Measurements from ENCODE around the gene TRMT1. TPM values are rescaled to one million over a fixed set of nuclear protein-coding genes. Genes with fewer than 3 reads are reported as not detected.
"Not testable (repeated sequence)": the region's sequence is repeated elsewhere in the genome, so short reads cannot be mapped to it uniquely, and the experiment has no call there.

Gene TRMT1
- total and polyA plus RNA-seq, 9 donors: 20.0 to 31.5 (median 26.1) TPM

- peak; percentile 98 for DNase-seq
- Histone ChIP-seq H3K27me3 (ENCODE audit: control insufficient read depth, insufficient read depth, low read length) (peaks cover 2% of the 10 kb centered on the region), H3K4me3 (ENCODE audit: low read length) (peak within 1 kb of the TSS; percentile 91), H3K9me3 (replicated peaks; ENCODE audit: control insufficient read depth, low read depth, low read length) (no peaks in the 10 kb centered on the region), H3K4me1 (ENCODE audit: control insufficient read depth, insufficient read depth, low read length) (peaks cover 33% of the 10 kb centered on the region), H3K36me3 (ENCODE audit: control insufficient read depth, insufficient read depth, low read length) (peaks cover 5% of the 10 kb centered on the region), H3K27ac (ENCODE audit: low read length) (peak within 1 kb of the TSS; percentile 97)
- under 1% methylated on average over 38 of the region's 51 CpGs for WGBS (ENCODE audit: insufficient coverage)
Observed at GRCh38 chr19:13150187-13150930, 33.8 kb upstream of the TRMT1 start, which contains the start of the genes IER2 and STX10. Gene IER2 (plus strand): TSS chr19:13150411. CDS start chr19:13153187, 2,776 bp downstream. Gene STX10 (minus strand): TSS chr19:13150375. CDS start chr19:13150173, 202 bp downstream.

GRCh38 chr19:13149628-13150186 is 33.2 kb upstream of the TRMT1 start:
- peak overlapping the region; percentile 97 for H3K27ac ChIP-seq (ENCODE audit: low read length)
- H3K36me3 ChIP-seq (ENCODE audit: control insufficient read depth, insufficient read depth, low read length): peaks cover 9% of the 10 kb centered on the region
- WGBS (ENCODE audit: insufficient coverage): under 1% methylated on average over 46 of the region's 46 CpGs
- H3K27me3 ChIP-seq (ENCODE audit: control insufficient read depth, insufficient read depth, low read length): peaks cover 2% of the 10 kb centered on the region
- peak; percentile 60 for DNase-seq
- peaks cover 26% of the 10 kb centered on the region for H3K4me1 ChIP-seq (ENCODE audit: control insufficient read depth, insufficient read depth, low read length)
- no peaks in the 10 kb centered on the region for H3K9me3 ChIP-seq (replicated peaks; ENCODE audit: control insufficient read depth, low read depth, low read length)
- peak overlapping the region; percentile 91 for H3K4me3 ChIP-seq (ENCODE audit: low read length)

- Histone ChIP-seq H3K27ac (ENCODE audit: low read length) (peak overlapping the region; percentile 29), H3K36me3 (ENCODE audit: control insufficient read depth, insufficient read depth, low read length) (peaks cover 12% of the 10 kb centered on the region), H3K4me3 (ENCODE audit: low read length) (peak overlapping the region; percentile 91), H3K4me1 (ENCODE audit: control insufficient read depth, insufficient read depth, low read length) (peaks cover 21% of the 10 kb centered on the region)
- not testable (repeated sequence) for H3K27me3 ChIP-seq (ENCODE audit: control insufficient read depth, insufficient read depth, low read length); H3K9me3 ChIP-seq (replicated peaks; ENCODE audit: control insufficient read depth, low read depth, low read length); DNase-seq
- 5% methylated on average over 8 of the region's 17 CpGs for WGBS (ENCODE audit: insufficient coverage)
Observed at GRCh38 chr19:13149173-13149627, 32.7 kb upstream of the TRMT1 start.

DNA sequence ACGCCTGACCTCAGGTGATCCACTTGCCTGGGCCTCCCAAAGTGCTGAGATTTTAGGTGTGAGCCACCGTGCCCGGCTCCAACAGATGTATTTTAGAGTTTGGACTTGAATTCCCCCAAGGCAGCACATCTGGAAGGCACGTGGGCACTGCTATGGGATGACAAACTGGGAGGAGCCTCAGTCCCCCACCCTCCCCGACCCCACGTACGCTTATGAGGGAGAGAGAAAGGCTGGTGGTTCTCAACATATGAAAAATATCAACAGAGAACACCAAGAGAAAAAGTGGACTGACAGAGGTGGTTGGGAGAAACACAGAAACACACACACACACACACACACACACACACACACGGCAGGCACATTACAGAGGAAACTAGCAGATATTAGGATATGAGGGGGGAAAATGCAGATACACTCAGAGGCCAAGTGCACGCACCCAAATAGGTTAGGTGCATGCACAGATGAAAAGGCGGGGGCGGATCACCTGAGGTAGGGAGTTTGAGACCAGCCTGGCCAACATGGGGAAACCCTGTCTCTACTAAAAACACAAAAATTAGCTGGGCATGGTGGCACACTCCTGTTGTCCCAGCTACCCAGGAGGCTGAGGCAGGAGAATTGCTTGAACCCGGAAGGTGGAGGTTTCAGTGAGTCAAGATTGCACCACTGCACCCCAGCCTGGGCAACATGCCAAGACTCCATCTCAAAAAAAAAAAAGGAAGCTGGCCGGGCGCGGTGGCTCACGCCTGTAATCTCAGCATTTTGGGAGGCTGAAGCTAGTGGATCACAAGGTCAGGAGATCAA is 30.4 kb upstream of the TRMT1 start:
- WGBS (ENCODE audit: insufficient coverage): 89% methylated on average over 5 of the region's 16 CpGs
- H3K4me3 ChIP-seq (ENCODE audit: low read length): no peak overlapping the region
- no peaks in the 10 kb centered on the region for H3K27me3 ChIP-seq (ENCODE audit: control insufficient read depth, insufficient read depth, low read length)
- peaks cover 20% of the 10 kb centered on the region for H3K36me3 ChIP-seq (ENCODE audit: control insufficient read depth, insufficient read depth, low read length)
- DNase-seq: no peak
- peaks cover 10% of the 10 kb centered on the region for H3K4me1 ChIP-seq (ENCODE audit: control insufficient read depth, insufficient read depth, low read length)
- no peak overlapping the region for H3K27ac ChIP-seq (ENCODE audit: low read length)
- H3K9me3 ChIP-seq (replicated peaks; ENCODE audit: control insufficient read depth, low read depth, low read length): no peaks in the 10 kb centered on the region

DNA sequence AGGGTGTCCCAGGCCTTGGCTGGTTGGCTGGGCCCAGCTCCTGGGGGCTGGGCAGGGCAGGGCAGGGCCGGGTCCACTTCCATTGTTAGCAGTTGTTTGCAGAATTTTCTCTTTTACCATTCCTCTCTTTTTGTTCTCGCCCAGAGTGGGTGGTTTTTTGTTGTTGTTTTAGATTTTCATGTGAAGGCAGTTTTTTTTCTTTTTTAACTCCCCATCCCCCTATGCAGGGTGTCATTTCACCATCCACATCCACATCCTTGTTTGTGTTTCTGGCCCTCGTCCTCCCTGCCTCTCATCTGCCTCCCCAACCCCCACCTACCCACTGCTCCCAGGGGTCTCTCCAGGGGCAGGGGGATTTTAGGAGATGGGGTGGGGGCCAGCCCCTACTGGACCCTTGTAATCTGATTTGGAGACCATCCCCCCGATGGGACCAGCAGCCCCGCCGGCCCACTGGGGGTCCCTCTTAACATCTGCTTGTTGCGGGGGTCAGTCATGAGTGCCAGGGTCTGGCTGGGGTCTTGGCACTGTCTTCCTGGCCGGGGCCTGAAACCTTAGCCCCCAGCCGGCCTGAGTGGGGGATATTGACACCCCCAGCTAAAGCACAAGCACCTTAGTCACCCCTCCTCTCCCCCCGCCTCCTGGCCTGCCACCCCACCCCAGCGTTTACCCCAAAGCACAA is 23.2 kb upstream of the TRMT1 start:
- DNase-seq: no peak
- H3K4me1 ChIP-seq (ENCODE audit: control insufficient read depth, insufficient read depth, low read length): no peaks in the 10 kb centered on the region
- H3K27me3 ChIP-seq (ENCODE audit: control insufficient read depth, insufficient read depth, low read length): no peaks in the 10 kb centered on the region
- WGBS (ENCODE audit: insufficient coverage): 87% methylated on average over 6 of the region's 11 CpGs
- no peaks in the 10 kb centered on the region for H3K9me3 ChIP-seq (replicated peaks; ENCODE audit: control insufficient read depth, low read depth, low read length)
- peaks cover 60% of the 10 kb centered on the region for H3K36me3 ChIP-seq (ENCODE audit: control insufficient read depth, insufficient read depth, low read length)
- H3K4me3 ChIP-seq (ENCODE audit: low read length): no peak overlapping the region
- no peak overlapping the region for H3K27ac ChIP-seq (ENCODE audit: low read length)

- Histone ChIP-seq H3K4me1 (ENCODE audit: control insufficient read depth, insufficient read depth, low read length) (no peaks in the 10 kb centered on the region), H3K27ac (ENCODE audit: low read length) (no peak overlapping the region), H3K4me3 (ENCODE audit: low read length) (no peak overlapping the region), H3K9me3 (replicated peaks; ENCODE audit: control insufficient read depth, low read depth, low read length) (no peaks in the 10 kb centered on the region), H3K36me3 (ENCODE audit: control insufficient read depth, insufficient read depth, low read length) (peaks cover 51% of the 10 kb centered on the region), H3K27me3 (ENCODE audit: control insufficient read depth, insufficient read depth, low read length) (no peaks in the 10 kb centered on the region)
- DNase-seq: no peak
- 75% methylated on average over 7 of the region's 10 CpGs for WGBS (ENCODE audit: insufficient coverage)
Observed at GRCh38 chr19:13138916-13139198, 22.3 kb upstream of the TRMT1 start.

- DNase-seq: no peak
- WGBS (ENCODE audit: insufficient coverage): 85% methylated on average over 30 of the region's 40 CpGs
- peaks cover 50% of the 10 kb centered on the region for H3K36me3 ChIP-seq (ENCODE audit: control insufficient read depth, insufficient read depth, low read length)
- no peak overlapping the region for H3K4me3 ChIP-seq (ENCODE audit: low read length)
- H3K27ac ChIP-seq (ENCODE audit: low read length): no peak overlapping the region
- H3K9me3 ChIP-seq (replicated peaks; ENCODE audit: control insufficient read depth, low read depth, low read length): no peaks in the 10 kb centered on the region
- H3K4me1 ChIP-seq (ENCODE audit: control insufficient read depth, insufficient read depth, low read length): no peaks in the 10 kb centered on the region
- H3K27me3 ChIP-seq (ENCODE audit: control insufficient read depth, insufficient read depth, low read length): no peaks in the 10 kb centered on the region
Observed at GRCh38 chr19:13138171-13138915, 21.8 kb upstream of the TRMT1 start.

DNA sequence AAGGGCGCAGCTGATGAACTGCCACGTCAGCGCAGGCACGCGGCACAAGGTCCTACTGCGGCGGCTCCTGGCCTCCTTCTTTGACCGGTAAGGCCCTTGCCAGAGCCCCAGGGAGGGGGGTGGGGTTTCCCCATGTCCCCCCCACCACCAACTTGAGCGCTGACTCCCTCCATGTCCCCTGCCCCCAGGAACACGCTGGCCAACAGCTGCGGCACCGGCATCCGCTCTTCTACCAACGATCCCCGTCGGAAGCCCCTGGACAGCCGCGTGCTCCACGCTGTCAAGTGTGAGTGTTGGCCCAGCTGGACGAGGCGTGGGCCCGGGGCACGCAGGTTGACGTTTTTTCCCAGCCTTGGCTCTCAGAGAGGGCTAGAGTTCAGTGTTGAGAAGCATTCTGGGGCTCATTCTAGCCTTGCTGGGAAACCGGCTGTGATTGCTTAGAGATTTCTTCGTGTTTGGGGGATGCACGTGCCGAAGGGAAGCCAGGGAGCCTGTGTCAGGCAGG is 20.8 kb upstream of the TRMT1 start:
- H3K36me3 ChIP-seq (ENCODE audit: control insufficient read depth, insufficient read depth, low read length): peaks cover 46% of the 10 kb centered on the region
- H3K4me3 ChIP-seq (ENCODE audit: low read length): no peak overlapping the region
- H3K4me1 ChIP-seq (ENCODE audit: control insufficient read depth, insufficient read depth, low read length): no peaks in the 10 kb centered on the region
- no peak for DNase-seq
- H3K9me3 ChIP-seq (replicated peaks; ENCODE audit: control insufficient read depth, low read depth, low read length): no peaks in the 10 kb centered on the region
- H3K27me3 ChIP-seq (ENCODE audit: control insufficient read depth, insufficient read depth, low read length): no peaks in the 10 kb centered on the region
- 90% methylated on average over 19 of the region's 28 CpGs for WGBS (ENCODE audit: insufficient coverage)
- H3K27ac ChIP-seq (ENCODE audit: low read length): no peak overlapping the region
